GM12864 (cell line): ENCODE results near the gene ANKRD17.
"Not testable (repeated sequence)": the region's sequence is repeated elsewhere in the genome, so short reads cannot be mapped to it uniquely, and the experiment has no call there.

Experiments used
- DNase-seq: peaks from one replicate; pipeline ENCODE4 v3.0.0-alpha.2; 2011; ENCODE audit warnings: low read depth
- H3K4me3 ChIP-seq: 2 replicates; pipeline ENCODE4 v1.5.1; 2011; ENCODE audit warnings: mild to moderate bottlenecking, low read depth, low read length, control low read depth
- CTCF ChIP-seq: IDR thresholded peaks from 2 replicates; pipeline ENCODE4 v1.5.1; 2011; ENCODE audit warnings: low read depth, mild to moderate bottlenecking, moderate library complexity, low read length, control low read depth, inconsistent platforms; ENCODE audit errors: missing control alignments

The ANKRD17 gene

GRCh38 chr4:73205482-73205881 is 53.1 kb downstream of the ANKRD17 start:
- TF ChIP-seq CTCF, result no peak
- no peak overlapping the region for H3K4me3 ChIP-seq
- no peak for DNase-seq

DNA sequence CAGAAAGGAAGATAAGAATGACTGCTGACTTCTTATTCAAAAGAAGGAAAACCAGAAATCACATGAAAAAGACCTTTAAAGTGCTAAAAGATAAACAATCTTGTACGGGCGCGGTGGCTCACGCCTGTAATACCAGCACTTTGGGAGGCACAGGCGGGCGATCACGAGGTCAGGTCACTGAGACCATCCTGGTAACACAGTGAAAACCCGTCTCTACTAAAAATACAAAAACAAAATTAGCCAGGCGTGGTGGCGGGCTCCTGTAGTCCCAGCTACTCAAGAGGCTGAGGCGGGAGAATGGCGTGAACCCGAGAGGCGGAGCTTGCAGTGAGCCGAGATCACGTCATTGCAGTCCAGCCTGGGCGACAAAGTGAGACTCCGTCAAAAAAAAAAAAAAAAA is 54.6 kb downstream of the ANKRD17 start:
- not testable (repeated sequence) for H3K4me3 ChIP-seq, DNase-seq

DNA sequence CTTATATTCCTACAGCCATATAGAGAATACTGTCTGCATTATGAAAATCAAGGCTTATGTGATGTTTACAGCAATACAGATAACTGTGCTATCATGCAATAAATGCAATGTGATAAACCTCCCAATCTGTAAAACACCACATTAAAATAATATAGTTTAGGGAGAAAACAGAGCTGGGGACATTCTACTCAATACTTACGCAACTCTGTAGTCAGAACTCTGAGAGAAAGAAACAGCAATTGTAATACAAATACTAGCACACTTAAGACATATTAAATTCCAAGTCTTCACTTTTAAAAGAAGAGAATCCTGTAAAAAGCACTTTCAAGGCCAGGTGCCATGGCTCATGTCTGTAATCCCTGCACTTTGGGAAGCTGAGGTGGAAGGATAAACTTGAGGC is 61.4 kb downstream of the ANKRD17 start:
- DNase-seq, result no peak

DNA sequence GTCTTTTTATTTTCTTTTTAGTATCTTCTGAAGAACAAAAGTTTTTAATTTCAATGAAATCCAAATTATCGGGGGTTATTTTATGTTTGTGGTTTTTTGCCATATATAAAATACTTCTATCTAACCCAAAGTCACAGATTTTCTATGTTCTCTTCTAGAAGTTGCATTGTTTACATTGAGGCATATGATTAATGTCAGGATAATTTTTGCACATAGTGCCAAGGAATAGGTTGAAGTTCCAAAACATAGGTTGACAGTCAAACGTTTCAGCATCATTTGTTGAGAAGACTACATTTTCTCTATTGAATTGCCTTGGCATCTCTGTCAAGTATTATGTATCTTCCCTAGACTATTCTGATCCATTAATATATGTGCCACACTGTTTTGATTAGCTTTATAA is 64.5 kb downstream of the ANKRD17 start:
- H3K4me3 ChIP-seq, result no peak overlapping the region
- no peak for TF ChIP-seq CTCF
- DNase-seq, result no peak

More for the DNA sequence above, 61.4 kb downstream of the ANKRD17 start:
- H3K4me3 ChIP-seq, result no peak overlapping the region
- no peak for TF ChIP-seq CTCF

- no peak overlapping the region for H3K4me3 ChIP-seq
- no peak for TF ChIP-seq CTCF
- no peak for DNase-seq
These were observed 64.9 kb downstream of the ANKRD17 start for GRCh38 chr4:73193659-73194058.

DNA sequence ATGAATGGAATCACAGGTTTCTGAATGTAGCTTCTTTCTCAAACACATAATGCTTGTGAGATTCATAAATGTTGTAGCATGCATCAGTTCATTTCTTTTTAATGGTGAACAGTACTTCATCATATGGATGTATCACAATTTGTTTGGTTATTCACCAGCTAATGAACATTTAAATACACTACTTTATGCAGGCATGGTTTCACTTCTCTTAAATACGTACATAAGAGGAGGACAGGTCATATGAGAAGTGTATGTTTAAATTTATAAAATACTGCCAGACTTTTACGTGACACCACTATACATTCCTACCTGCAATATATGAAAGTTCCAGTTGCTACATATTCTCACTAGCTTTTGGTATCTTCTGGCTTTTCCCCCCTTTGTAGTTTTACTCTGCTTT is 65.4 kb downstream of the ANKRD17 start:
- H3K4me3 ChIP-seq, result no peak overlapping the region
- no peak for TF ChIP-seq CTCF
- no peak for DNase-seq

DNA sequence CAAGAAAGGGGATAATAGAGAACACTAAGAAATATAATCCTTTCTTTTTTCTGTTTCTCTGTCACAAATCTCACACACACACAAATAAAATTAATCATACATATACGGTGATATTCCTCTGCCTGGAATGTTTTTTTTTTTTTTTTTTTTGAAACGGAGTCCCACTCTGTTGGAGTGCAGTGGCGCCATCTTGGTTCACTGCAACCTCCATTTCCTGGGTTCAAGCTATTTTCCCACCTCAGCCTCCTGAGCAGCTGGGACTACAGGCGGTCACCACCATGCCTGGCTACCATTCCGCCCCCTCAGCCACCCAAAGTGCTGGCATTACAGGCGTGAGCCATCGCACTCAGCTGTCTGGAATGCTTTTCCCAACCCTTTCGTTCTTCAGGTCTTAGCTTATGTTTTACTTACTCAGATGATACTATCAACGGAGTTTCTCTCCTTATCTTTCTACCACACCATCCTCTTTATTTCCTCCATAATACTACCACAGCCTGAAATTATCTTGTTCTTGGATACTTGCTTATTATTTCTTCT is 69.3 kb downstream of the ANKRD17 start:
- no peak overlapping the region for H3K4me3 ChIP-seq
- DNase-seq, result no peak
- TF ChIP-seq CTCF, result no peak

GRCh38 chr4:73187325-73187724 is 71.3 kb downstream of the ANKRD17 start:
- DNase-seq, result no peak
- H3K4me3 ChIP-seq, result no peak overlapping the region
- TF ChIP-seq CTCF, result no peak
